ENCODE data around the gene FBXL7. TPM values are rescaled to one million over a fixed set of nuclear protein-coding genes. Genes with fewer than 3 reads are reported as not detected.

FBXL7 gene
- total RNA-seq, 2 experiments from 2014 or later, result not detected

GRCh38 chr5:15794052-15794985, 294.3 kb downstream of the FBXL7 start:
- no peaks in the 10 kb centered on the region for H3K36me3 Mint-ChIP-seq
- no peak overlapping the region for H3K4me3 Mint-ChIP-seq
- POLR2A ChIA-PET, result no interaction called here
- H3K27me3 Mint-ChIP-seq, result no peaks in the 10 kb centered on the region
- H3K27ac Mint-ChIP-seq, result no peak overlapping the region
- H3K4me1 Mint-ChIP-seq, result no peaks in the 10 kb centered on the region
- ATAC-seq (ENCODE audit: low read depth) (no peak), DNase-seq (no peak)
- H3K9me3 Mint-ChIP-seq, result peaks cover 3% of the 10 kb centered on the region

- Mint-ChIP-seq H3K9me3 (peaks cover 3% of the 10 kb centered on the region), H3K27ac (no peak overlapping the region), H3K4me1 (no peaks in the 10 kb centered on the region), H3K36me3 (no peaks in the 10 kb centered on the region), H3K4me3 (no peak overlapping the region), H3K27me3 (no peaks in the 10 kb centered on the region)
- ATAC-seq (ENCODE audit: low read depth) (no peak), DNase-seq (no peak)
- POLR2A ChIA-PET, result no interaction called here
Observed at GRCh38 chr5:15796096-15796495, 296.1 kb downstream of the FBXL7 start.

DNA sequence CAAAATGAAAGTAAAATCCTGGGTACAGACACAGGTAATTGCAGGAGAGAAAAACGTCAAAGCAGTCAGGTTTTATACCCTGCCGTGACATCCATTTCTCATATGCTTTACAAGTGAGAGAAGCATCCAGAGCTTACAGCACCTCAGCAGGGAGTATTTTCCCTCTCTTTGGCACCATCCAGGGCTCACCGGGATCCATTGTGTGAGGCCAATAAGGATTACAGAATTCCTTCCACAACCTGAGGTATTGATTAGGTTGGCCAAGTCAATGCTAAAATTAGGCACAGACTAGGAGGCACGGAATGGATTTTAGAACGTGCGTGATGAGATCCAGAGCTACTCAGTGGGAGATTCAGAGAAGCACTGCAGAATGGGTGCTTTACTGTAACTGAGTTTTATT, 296.6 kb downstream of the FBXL7 start:
- Mint-ChIP-seq H3K27me3 (no peaks in the 10 kb centered on the region), H3K9me3 (no peaks in the 10 kb centered on the region), H3K36me3 (no peaks in the 10 kb centered on the region), H3K27ac (no peak overlapping the region), H3K4me1 (no peaks in the 10 kb centered on the region), H3K4me3 (no peak overlapping the region)
- ATAC-seq (ENCODE audit: low read depth), result no peak
- POLR2A ChIA-PET, result no interaction called here
- no peak for DNase-seq

GRCh38 chr5:15797116-15797515, 297.1 kb downstream of the FBXL7 start:
- no peaks in the 10 kb centered on the region for H3K4me1 Mint-ChIP-seq
- H3K27me3 Mint-ChIP-seq, result no peaks in the 10 kb centered on the region
- ATAC-seq (ENCODE audit: low read depth), result no peak

GRCh38 chr5:15798006-15798405, 298.0 kb downstream of the FBXL7 start:
- H3K9me3 Mint-ChIP-seq, result no peaks in the 10 kb centered on the region
- no peaks in the 10 kb centered on the region for H3K36me3 Mint-ChIP-seq
- no peak overlapping the region for H3K27ac Mint-ChIP-seq
- POLR2A ChIA-PET, result no interaction called here
- ATAC-seq (ENCODE audit: low read depth) (no peak), DNase-seq (no peak)
- H3K4me3 Mint-ChIP-seq, result no peak overlapping the region
- no peaks in the 10 kb centered on the region for H3K27me3 Mint-ChIP-seq
- H3K4me1 Mint-ChIP-seq, result no peaks in the 10 kb centered on the region

More at GRCh38 chr5:15797116-15797515, 297.1 kb downstream of the FBXL7 start:
- POLR2A ChIA-PET, result no interaction called here
- Mint-ChIP-seq H3K9me3 (no peaks in the 10 kb centered on the region), H3K4me3 (no peak overlapping the region), H3K27ac (no peak overlapping the region), H3K36me3 (no peaks in the 10 kb centered on the region)
- DNase-seq, result no peak

DNA sequence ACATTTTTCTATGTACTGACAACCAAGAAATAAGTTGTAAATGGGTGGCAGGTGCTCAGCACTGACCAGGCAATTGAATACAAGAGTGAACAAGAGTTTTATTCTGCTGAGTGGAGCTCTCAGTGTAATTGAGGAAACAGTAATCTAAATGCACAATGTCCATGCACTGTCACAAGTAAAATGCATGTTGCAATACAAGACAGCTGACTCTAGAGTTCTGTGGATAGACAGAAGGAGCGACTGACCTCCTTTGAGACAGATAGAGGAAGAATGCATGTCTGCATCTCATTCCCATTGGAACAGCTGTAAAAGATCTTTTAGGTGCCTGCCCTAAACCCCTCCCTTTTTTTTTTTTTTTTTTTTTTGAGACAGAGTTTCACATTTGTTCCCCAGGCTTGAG, 299.0 kb downstream of the FBXL7 start:
- H3K9me3 Mint-ChIP-seq, result peaks cover 1% of the 10 kb centered on the region
- no peak for DNase-seq
- H3K36me3 Mint-ChIP-seq, result no peaks in the 10 kb centered on the region
- H3K4me1 Mint-ChIP-seq, result no peaks in the 10 kb centered on the region
- H3K27me3 Mint-ChIP-seq, result no peaks in the 10 kb centered on the region
- no peak overlapping the region for H3K27ac Mint-ChIP-seq
- ATAC-seq (ENCODE audit: low read depth), result no peak
- no peak overlapping the region for H3K4me3 Mint-ChIP-seq
- POLR2A ChIA-PET, result no interaction called here

- H3K4me1 Mint-ChIP-seq, result no peaks in the 10 kb centered on the region
- DNase-seq, result no peak
- H3K4me3 Mint-ChIP-seq, result no peak overlapping the region
- peaks cover 1% of the 10 kb centered on the region for H3K9me3 Mint-ChIP-seq
- H3K36me3 Mint-ChIP-seq, result no peaks in the 10 kb centered on the region
- no peak overlapping the region for H3K27ac Mint-ChIP-seq
- no peak for ATAC-seq (ENCODE audit: low read depth)
- POLR2A ChIA-PET, result no interaction called here
- H3K27me3 Mint-ChIP-seq, result no peaks in the 10 kb centered on the region
Observed at GRCh38 chr5:15799612-15800011, 299.6 kb downstream of the FBXL7 start.

GRCh38 chr5:15803280-15803679, 303.3 kb downstream of the FBXL7 start:
- Mint-ChIP-seq H3K27ac (no peak overlapping the region), H3K36me3 (no peaks in the 10 kb centered on the region), H3K9me3 (peaks cover 3% of the 10 kb centered on the region), H3K4me1 (no peaks in the 10 kb centered on the region), H3K4me3 (no peak overlapping the region), H3K27me3 (no peaks in the 10 kb centered on the region)
- POLR2A ChIA-PET, result no interaction called here
- no peak for DNase-seq
- no peak for ATAC-seq (ENCODE audit: low read depth)

DNA sequence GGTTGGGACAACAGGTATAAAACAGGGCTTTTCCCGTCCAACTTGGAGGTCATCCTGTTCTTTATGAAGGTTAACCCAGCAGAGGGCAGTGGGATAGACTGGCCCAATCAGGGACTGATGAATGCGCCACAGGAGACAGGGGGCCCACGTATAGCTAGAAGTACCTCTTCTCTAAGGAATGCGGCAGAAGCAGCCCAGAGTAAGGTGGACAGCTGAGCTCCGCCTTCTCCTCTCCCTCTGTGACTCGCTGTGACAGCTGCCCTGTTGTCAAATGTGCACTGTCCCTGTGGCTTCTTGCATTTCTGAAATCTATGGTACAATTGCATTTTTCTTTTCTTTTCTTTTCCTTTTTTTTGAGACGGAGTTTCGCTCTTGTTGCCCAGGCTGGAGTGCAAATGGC, 306.6 kb downstream of the FBXL7 start:
- peaks cover 3% of the 10 kb centered on the region for H3K9me3 Mint-ChIP-seq
- DNase-seq, result no peak
- ATAC-seq (ENCODE audit: low read depth), result no peak
- H3K4me3 Mint-ChIP-seq, result no peak overlapping the region
- no peaks in the 10 kb centered on the region for H3K36me3 Mint-ChIP-seq
- H3K27me3 Mint-ChIP-seq, result no peaks in the 10 kb centered on the region
- POLR2A ChIA-PET, result no interaction called here
- H3K27ac Mint-ChIP-seq, result no peak overlapping the region
- no peaks in the 10 kb centered on the region for H3K4me1 Mint-ChIP-seq

GRCh38 chr5:15807248-15807647, 307.3 kb downstream of the FBXL7 start:
- no peak for DNase-seq
- no peak overlapping the region for H3K4me3 Mint-ChIP-seq
- ATAC-seq (ENCODE audit: low read depth), result no peak
- H3K9me3 Mint-ChIP-seq, result peaks cover 3% of the 10 kb centered on the region
- H3K36me3 Mint-ChIP-seq, result no peaks in the 10 kb centered on the region
- no peak overlapping the region for H3K27ac Mint-ChIP-seq
- no peaks in the 10 kb centered on the region for H3K4me1 Mint-ChIP-seq
- POLR2A ChIA-PET, result no interaction called here
- H3K27me3 Mint-ChIP-seq, result no peaks in the 10 kb centered on the region

- no peak for ATAC-seq (ENCODE audit: low read depth)
- no peak for DNase-seq
- Mint-ChIP-seq H3K27ac (no peak overlapping the region), H3K4me1 (no peaks in the 10 kb centered on the region), H3K27me3 (no peaks in the 10 kb centered on the region), H3K9me3 (peaks cover 5% of the 10 kb centered on the region), H3K4me3 (no peak overlapping the region), H3K36me3 (no peaks in the 10 kb centered on the region)
- POLR2A ChIA-PET, result no interaction called here
Observed at GRCh38 chr5:15807871-15808270, 307.9 kb downstream of the FBXL7 start.

DNA sequence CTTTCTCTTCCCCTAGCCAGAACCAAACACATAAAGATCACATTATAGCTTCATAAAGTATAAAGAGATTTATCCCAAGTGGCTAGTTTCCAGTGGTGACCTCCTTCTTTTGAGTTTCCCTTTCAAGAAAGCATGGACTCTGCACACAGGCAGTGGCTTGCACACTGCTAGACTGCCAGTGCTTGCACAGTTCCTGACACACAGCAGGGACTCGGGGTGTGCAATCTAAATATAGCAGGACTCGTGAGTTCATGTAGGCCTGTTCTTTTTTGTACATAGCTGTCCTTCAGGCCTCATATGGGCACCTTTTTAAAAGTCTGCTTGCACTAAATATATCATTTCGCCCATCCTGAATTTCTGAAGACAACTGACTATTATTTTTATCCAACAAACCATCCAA, 308.6 kb downstream of the FBXL7 start:
- H3K36me3 Mint-ChIP-seq, result no peaks in the 10 kb centered on the region
- H3K9me3 Mint-ChIP-seq, result peaks cover 6% of the 10 kb centered on the region
- POLR2A ChIA-PET, result no interaction called here
- no peak overlapping the region for H3K27ac Mint-ChIP-seq
- ATAC-seq (ENCODE audit: low read depth), result no peak
- no peaks in the 10 kb centered on the region for H3K4me1 Mint-ChIP-seq
- no peak overlapping the region for H3K4me3 Mint-ChIP-seq
- no peaks in the 10 kb centered on the region for H3K27me3 Mint-ChIP-seq
- no peak for DNase-seq

DNA sequence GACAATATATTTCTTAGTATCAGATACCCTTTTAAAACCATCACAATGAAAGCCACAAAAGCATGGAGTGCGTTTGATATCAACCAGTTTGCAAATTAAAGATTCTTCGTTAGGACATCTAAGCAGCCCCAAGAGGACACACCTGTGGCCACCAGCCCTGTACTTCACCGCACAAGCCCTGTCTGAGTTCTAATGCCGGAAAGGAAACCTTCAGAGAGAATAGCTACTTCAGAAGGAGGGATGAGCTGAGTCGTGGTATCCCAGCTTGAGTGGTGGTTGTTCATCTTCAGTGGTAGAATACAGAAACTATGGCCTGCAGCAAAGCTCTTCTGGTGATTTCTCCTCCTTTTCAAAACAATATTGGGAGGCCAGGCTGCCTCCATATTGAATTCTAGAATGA, 319.6 kb downstream of the FBXL7 start:
- H3K36me3 Mint-ChIP-seq, result no peaks in the 10 kb centered on the region
- H3K9me3 Mint-ChIP-seq, result peaks cover 5% of the 10 kb centered on the region
- H3K4me3 Mint-ChIP-seq, result no peak overlapping the region
- DNase-seq (no peak), ATAC-seq (ENCODE audit: low read depth) (no peak)
- POLR2A ChIA-PET, result no interaction called here
- no peaks in the 10 kb centered on the region for H3K27me3 Mint-ChIP-seq
- no peak overlapping the region for H3K27ac Mint-ChIP-seq
- no peaks in the 10 kb centered on the region for H3K4me1 Mint-ChIP-seq

- Mint-ChIP-seq H3K27me3 (no peaks in the 10 kb centered on the region), H3K36me3 (no peaks in the 10 kb centered on the region), H3K4me3 (no peak overlapping the region), H3K9me3 (peaks cover 5% of the 10 kb centered on the region), H3K27ac (no peak overlapping the region), H3K4me1 (no peaks in the 10 kb centered on the region)
- DNase-seq (no peak), ATAC-seq (ENCODE audit: low read depth) (no peak)
- POLR2A ChIA-PET, result no interaction called here
Observed at GRCh38 chr5:15821506-15821905, 321.5 kb downstream of the FBXL7 start.
